Keratinocyte (primary cell): ENCODE data around the gene ZBTB5. TPM values are rescaled to one million over a fixed set of nuclear protein-coding genes. Genes with fewer than 3 reads are reported as not detected.

Source experiments
- DNase-seq: peaks from one replicate; pipeline ENCODE4 v3.0.0-alpha.2; 2011; ENCODE audit warnings: low read depth, missing footprints, low spot score
- FAIRE-seq: peaks from 2 replicates; lab custom pipeline; 2011; peaks lifted over from hg19 to GRCh38; lab: Jason Lieb, UNC
- H2AFZ ChIP-seq: 2 replicates; pipeline ENCODE4 v1.6.0; 2012; ENCODE audit warnings: low read length, control low read depth, inconsistent platforms; ENCODE audit not compliant: control insufficient read depth
- H3K27ac ChIP-seq: 2 replicates; pipeline ENCODE4 v1.5.1; 2011; ENCODE audit warnings: low read length; ENCODE audit not compliant: control insufficient read depth, insufficient read depth
- H3K27me3 ChIP-seq: 3 replicates; pipeline ENCODE4 v1.6.0; 2011; ENCODE audit warnings: low read length; ENCODE audit not compliant: control insufficient read depth, insufficient read depth; ENCODE audit errors: extremely low read depth
- H3K36me3 ChIP-seq, 2 experiments: 2 replicates in 1 of 2; 3 replicates in 1 of 2; pipeline ENCODE4 v1.5.1; 2011; ENCODE audit warnings: low read length in 2 of 2, mild to moderate bottlenecking in 1 of 2; ENCODE audit not compliant: control insufficient read depth in 2 of 2, insufficient read depth in 2 of 2; ENCODE audit errors: extremely low read depth in 1 of 2
- H3K4me1 ChIP-seq: 3 replicates; pipeline ENCODE4 v1.5.1; 2011; ENCODE audit warnings: low read length; ENCODE audit not compliant: control insufficient read depth, insufficient read depth; ENCODE audit errors: extremely low read depth
- H3K4me2 ChIP-seq: 3 replicates; pipeline ENCODE4 v1.6.0; 2011; ENCODE audit warnings: low read depth, low read length; ENCODE audit not compliant: control insufficient read depth, insufficient read depth; ENCODE audit errors: extremely low read depth
- H3K4me3 ChIP-seq, 3 experiments: fragments of 200-600 bp in 1 of 3; sonication (generic) in 1 of 3; 2 replicates in 2 of 3; 3 replicates in 1 of 3; pipeline ENCODE4 v1.5.1; 2011 to 2016; ENCODE audit warnings: low read length in 3 of 3, mild to moderate bottlenecking in 3 of 3, control low read depth in 2 of 3, inconsistent platforms in 1 of 3, low read depth in 1 of 3, mixed read lengths in 1 of 3, mixed run types in 1 of 3, moderate library complexity in 1 of 3; ENCODE audit not compliant: control insufficient read depth in 2 of 3, insufficient read depth in 2 of 3; ENCODE audit errors: extremely low read depth in 1 of 3
- H3K79me2 ChIP-seq: 2 replicates; pipeline ENCODE4 v1.6.0; 2012; ENCODE audit warnings: low read length; ENCODE audit not compliant: control insufficient read depth, insufficient read depth
- H3K9ac ChIP-seq: 3 replicates; pipeline ENCODE4 v1.6.0; 2011; ENCODE audit warnings: low read length; ENCODE audit not compliant: control insufficient read depth, insufficient read depth; ENCODE audit errors: extremely low read depth
- H3K9me1 ChIP-seq: 3 replicates; pipeline ENCODE4 v1.6.0; 2011; ENCODE audit warnings: low read length; ENCODE audit not compliant: control insufficient read depth, insufficient read depth; ENCODE audit errors: extremely low read depth
- H3K9me3 ChIP-seq: 2 replicates; pipeline ENCODE4 v1.5.1; 2012; ENCODE audit warnings: low read depth, low read length; ENCODE audit not compliant: control insufficient read depth
- H4K20me1 ChIP-seq: 3 replicates; pipeline ENCODE4 v1.6.0; 2011; ENCODE audit warnings: low read length; ENCODE audit not compliant: control insufficient read depth, insufficient read depth; ENCODE audit errors: extremely low read depth
- CTCF ChIP-seq, 3 experiments: IDR thresholded peaks in 1 of 3; conservative IDR thresholded peaks in 1 of 3; optimal IDR thresholded peaks in 1 of 3; 2 replicates in 2 of 3; 3 replicates in 1 of 3; pipeline versions ENCODE3 to v1.5.1; 2011; ENCODE audit warnings: low read length in 3 of 3, mild to moderate bottlenecking in 3 of 3, moderate library complexity in 2 of 3, control low read depth in 1 of 3, inconsistent platforms in 1 of 3; ENCODE audit not compliant: insufficient read depth in 2 of 3; ENCODE audit errors: extremely low read depth in 1 of 3
- EZH2 ChIP-seq: IDR thresholded peaks from one replicate; pipeline ENCODE4 v1.6.1; 2012; ENCODE audit warnings: inconsistent platforms, mild to moderate bottlenecking, low read length, moderate library complexity
- dilution Hi-C: fragments of 300-500 bp; cut with MboI; formaldehyde crosslinking; loops from one replicate; pipeline ENCODE4 v1.7.0; 2020; ENCODE audit warnings: low sequenced_read_pairs; ENCODE audit not compliant: extremely low pct_ligation_motif_present
- polyA plus RNA-seq, 5 experiments: library from polyadenylated mRNA; depleted of rRNA in 3 of 5; stranded (reverse) in 3 of 5; stranded (forward) in 1 of 5; unstranded in 1 of 5; fragments of >200 nt; gene quantifications; 1 replicate in 1 of 5; 2 replicates in 3 of 5; 3 replicates in 1 of 5; pipeline versions ENCODE4 v1.2.1 to v1.2.3, GENCODE V29; 2011 to 2012; ENCODE audit warnings: missing spikeins in 2 of 5, low read depth in 1 of 5, low replicate concordance in 1 of 5

The ZBTB5 gene
- polyA plus RNA-seq, 1 donor (not counting 4 experiments of a cell fraction or from before 2014, with no cell fraction given) = 12.6 TPM

GRCh38 chr9:37410354-37410861 lies 54.8 kb downstream of the ZBTB5 start:
- no peaks in the 10 kb centered on the region for H3K27me3 ChIP-seq
- H3K4me3 ChIP-seq = no peak overlapping the region
- H3K9me1 ChIP-seq = no peaks in the 10 kb centered on the region
- H3K9me3 ChIP-seq = no peaks in the 10 kb centered on the region
- no peak for DNase-seq
- no peak for FAIRE-seq
- peaks cover 41% of the 10 kb centered on the region for H3K4me1 ChIP-seq
- dilution Hi-C loops = loop anchor here (25.0 kb wide), 1 partner anchor 98 kb away; no protein-coding TSS in a partner anchor
- no peak overlapping the region for H3K4me2 ChIP-seq
- H3K79me2 ChIP-seq = no peaks in the 10 kb centered on the region
- no peak overlapping the region for H2AFZ ChIP-seq
- no peaks in the 10 kb centered on the region for H3K36me3 ChIP-seq
- no peak overlapping the region for H3K9ac ChIP-seq
- no peaks in the 10 kb centered on the region for H4K20me1 ChIP-seq
- no peak overlapping the region for H3K27ac ChIP-seq
- TF ChIP-seq EZH2 = no peak
- TF ChIP-seq CTCF (optimal IDR thresholded peaks at IDR 0.05 in 1 of 3, IDR thresholded peaks at IDR 0.05 in 1 of 3, conservative IDR thresholded peaks at IDR 0.05 in 1 of 3; ENCODE audit: extremely low read depth in 1 of 3, insufficient read depth in 2 of 3, low read length in 3 of 3) = no peak

DNA sequence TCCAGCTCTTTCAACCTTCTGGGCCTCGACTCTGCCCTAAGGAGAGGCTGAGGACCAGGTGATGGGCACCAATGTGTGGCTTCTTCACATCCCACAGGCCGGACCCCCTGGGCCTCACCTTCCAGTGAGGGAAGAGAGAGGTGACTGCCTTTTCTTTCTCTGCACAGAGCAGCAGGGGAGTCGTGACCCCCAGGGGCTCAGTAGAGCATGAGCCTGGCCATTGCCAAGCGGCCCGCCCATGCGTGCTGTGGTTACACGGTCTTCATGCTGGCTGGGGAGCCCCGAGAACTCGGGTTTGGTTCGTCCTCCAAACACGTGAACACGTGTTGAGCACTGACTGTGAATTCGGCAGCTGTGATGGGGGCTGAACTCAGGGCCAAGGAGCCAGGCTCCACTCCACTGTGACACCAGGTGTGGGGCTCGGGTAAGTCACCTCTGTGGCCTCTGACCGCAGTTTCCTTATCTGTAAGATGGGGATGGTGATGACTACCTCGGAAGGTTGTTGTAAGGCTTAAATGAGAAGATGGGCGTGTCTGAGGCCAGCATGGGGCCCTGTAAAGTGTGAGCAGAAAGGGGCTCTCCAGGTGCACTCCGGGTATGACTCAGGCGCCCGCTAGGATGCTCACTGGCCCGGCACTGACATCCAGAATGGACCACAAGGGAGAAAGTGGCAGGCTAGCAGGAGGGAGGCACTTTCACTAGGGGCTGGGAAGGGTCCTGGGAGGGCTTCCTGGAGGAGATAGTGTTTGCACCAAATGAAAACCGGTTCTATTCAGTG lies 56.1 kb downstream of the ZBTB5 start:
- peaks cover 34% of the 10 kb centered on the region for H3K4me1 ChIP-seq
- dilution Hi-C loops = loop anchor here (25.0 kb wide), 1 partner anchor 97 kb away; no protein-coding TSS in a partner anchor
- TF ChIP-seq CTCF (optimal IDR thresholded peaks at IDR 0.05 in 1 of 3, IDR thresholded peaks at IDR 0.05 in 1 of 3, conservative IDR thresholded peaks at IDR 0.05 in 1 of 3; ENCODE audit: extremely low read depth in 1 of 3, insufficient read depth in 2 of 3, low read length in 3 of 3) = no peak
- no peak for TF ChIP-seq EZH2
- H3K36me3 ChIP-seq = no peaks in the 10 kb centered on the region
- H3K4me3 ChIP-seq = no peak overlapping the region
- H3K9me3 ChIP-seq = no peaks in the 10 kb centered on the region
- DNase-seq (no peak), FAIRE-seq (no peak)
- H3K27ac ChIP-seq = no peak overlapping the region
- no peak overlapping the region for H3K9ac ChIP-seq
- H4K20me1 ChIP-seq = no peaks in the 10 kb centered on the region
- H3K4me2 ChIP-seq = no peak overlapping the region
- no peaks in the 10 kb centered on the region for H3K79me2 ChIP-seq
- no peaks in the 10 kb centered on the region for H3K27me3 ChIP-seq
- H3K9me1 ChIP-seq = no peaks in the 10 kb centered on the region
- no peak overlapping the region for H2AFZ ChIP-seq
